DMS153 (cell line): Measurements from ENCODE around the gene CYP26B1.

ENCODE experiments used
- DNase-seq: peaks from one replicate; lab custom pipeline; 2025; lab: John Stamatoyannopoulos, UW

CYP26B1 gene

GRCh38 chr2:72154386-72154975 lies 6.8 kb upstream of the CYP26B1 start:
- no peak for DNase-seq

- no peak for DNase-seq
Observed at GRCh38 chr2:72153924-72154323, 6.3 kb upstream of the CYP26B1 start.

GRCh38 chr2:72153026-72153791 lies 5.5 kb upstream of the CYP26B1 start:
- no peak for DNase-seq

- DNase-seq, result no peak
Observed at GRCh38 chr2:72150861-72151356, 3.2 kb upstream of the CYP26B1 start.

GRCh38 chr2:72150157-72150860 lies 2.6 kb upstream of the CYP26B1 start:
- DNase-seq, result peak; percentile 73

- DNase-seq, result no peak
Observed at GRCh38 chr2:72149556-72150156, 2.0 kb upstream of the CYP26B1 start.

GRCh38 chr2:72148837-72149555 lies 1.3 kb upstream of the CYP26B1 start:
- DNase-seq, result peak; percentile 14

GRCh38 chr2:72148003-72148836 lies 558 bp upstream of the CYP26B1 start:
- no peak for DNase-seq

GRCh38 chr2:72146347-72147302 lies 1.0 kb downstream of the CYP26B1 start:
- no peak for DNase-seq

GRCh38 chr2:72145658-72146329 lies 1.9 kb downstream of the CYP26B1 start:
- DNase-seq, result no peak

- DNase-seq, result peak; percentile 40
Observed at GRCh38 chr2:72145289-72145657, 2.4 kb downstream of the CYP26B1 start.

GRCh38 chr2:72144632-72145288 lies 2.9 kb downstream of the CYP26B1 start:
- DNase-seq, result peak; percentile 42

- DNase-seq, result no peak
Observed at GRCh38 chr2:72144274-72144631, 3.4 kb downstream of the CYP26B1 start.

- no peak for DNase-seq
Observed at GRCh38 chr2:72143441-72144273, 4.0 kb downstream of the CYP26B1 start.

- no peak for DNase-seq
Observed at GRCh38 chr2:72142570-72143440, 4.9 kb downstream of the CYP26B1 start.

GRCh38 chr2:72141881-72142451 lies 5.7 kb downstream of the CYP26B1 start:
- DNase-seq, result no peak
